Neutrophil (primary cell): Measurements from ENCODE around the gene SYNCRIP.

Experiments used
- H3K27ac ChIP-seq: fragments of 200-600 bp; sonication (generic); 2 replicates; pipeline ENCODE4 v1.5.1; 2016; ENCODE audit warnings: mild to moderate bottlenecking, moderate library complexity
- H3K27me3 ChIP-seq: fragments of 200-600 bp; sonication (generic); 2 replicates; pipeline ENCODE4 v1.6.0; 2016; ENCODE audit warnings: mild to moderate bottlenecking
- H3K36me3 ChIP-seq: fragments of 200-600 bp; sonication (generic); 2 replicates; pipeline ENCODE4 v1.5.1; 2017
- H3K4me1 ChIP-seq, 2 experiments: fragments of 200-600 bp in 1 of 2; sonication (generic) in 1 of 2; 1 replicate in 1 of 2; 2 replicates in 1 of 2; pipeline versions ENCODE4 v1.5.1 to v1.6.1; 2013 to 2016; ENCODE audit warnings: low read depth in 1 of 2, low read length in 1 of 2, mild to moderate bottlenecking in 1 of 2, moderate library complexity in 1 of 2; ENCODE audit not compliant: control insufficient read depth in 1 of 2, insufficient read depth in 1 of 2
- H3K4me3 ChIP-seq, 2 experiments: fragments of 200-600 bp in 1 of 2; sonication (generic) in 1 of 2; 1 replicate in 1 of 2; 2 replicates in 1 of 2; pipeline ENCODE4 v1.5.1; 2013 to 2016; ENCODE audit warnings: low read depth in 1 of 2, low read length in 1 of 2, mild to moderate bottlenecking in 1 of 2, moderate library complexity in 1 of 2
- H3K9me3 ChIP-seq: fragments of 200-600 bp; sonication (generic); 2 replicates; pipeline ENCODE4 v1.5.1; 2016
- CTCF ChIP-seq: fragments of 200-600 bp; sonication (generic); IDR thresholded peaks from 2 replicates; pipeline ENCODE4 v1.5.1; 2016; ENCODE audit warnings: antibody characterized with exemption

Gene SYNCRIP

DNA sequence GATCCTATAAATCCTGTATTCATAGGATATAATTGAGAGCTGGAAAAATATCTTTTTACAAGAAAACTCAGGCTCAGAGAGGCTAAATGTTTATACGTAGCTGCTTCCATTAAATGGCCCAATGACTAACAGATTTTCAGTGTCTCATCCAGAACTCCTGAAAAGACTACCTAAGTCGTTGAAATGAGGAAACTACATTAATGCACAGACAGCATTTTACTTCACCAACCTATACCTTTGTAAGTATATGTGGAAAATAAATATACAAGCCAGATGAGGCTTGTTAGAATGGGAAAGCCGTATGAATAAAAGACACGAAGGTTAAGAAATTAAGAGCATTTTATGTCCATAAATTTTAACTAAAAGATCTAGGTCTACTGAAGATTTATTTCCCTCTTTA is 40.6 kb downstream of the SYNCRIP start:
- Histone ChIP-seq H3K27ac (no peak overlapping the region), H3K4me1 (no peaks in the 10 kb centered on the region), H3K27me3 (no peaks in the 10 kb centered on the region), H3K36me3 (no peaks in the 10 kb centered on the region), H3K4me3 (no peak overlapping the region), H3K9me3 (no peaks in the 10 kb centered on the region)
- TF ChIP-seq CTCF: no peak

DNA sequence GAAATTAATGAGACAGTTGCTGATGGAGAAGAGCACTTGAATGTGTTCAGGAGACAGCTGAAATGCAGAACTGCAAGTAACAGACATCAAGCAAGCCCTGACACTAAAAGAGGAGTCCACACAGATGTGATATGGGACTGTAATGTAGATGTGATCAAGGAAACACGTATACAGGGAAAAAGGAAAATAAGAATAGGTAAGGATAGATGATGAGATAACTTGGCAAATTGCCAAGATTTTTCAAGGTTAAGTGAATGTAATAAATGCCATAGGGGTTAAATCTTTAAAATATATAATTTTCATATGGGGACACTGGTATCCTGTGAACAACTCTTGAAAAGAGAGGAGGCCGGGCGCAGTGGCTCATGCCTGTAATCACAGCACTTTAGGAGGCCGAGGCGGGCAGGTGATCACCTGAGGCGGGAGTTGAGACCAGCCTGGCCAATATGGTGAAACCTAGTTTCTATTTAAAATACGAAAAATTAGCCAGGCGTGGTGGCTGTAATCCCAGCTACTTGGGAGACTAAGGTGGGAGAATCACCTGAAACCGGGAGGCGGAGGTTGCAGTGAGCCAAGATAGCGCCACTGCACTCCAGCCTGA is 41.9 kb downstream of the SYNCRIP start:
- no peaks in the 10 kb centered on the region for H3K27me3 ChIP-seq
- no peaks in the 10 kb centered on the region for H3K9me3 ChIP-seq
- H3K4me3 ChIP-seq: no peak overlapping the region
- H3K36me3 ChIP-seq: no peaks in the 10 kb centered on the region
- H3K4me1 ChIP-seq: no peaks in the 10 kb centered on the region
- no peak for TF ChIP-seq CTCF
- no peak overlapping the region for H3K27ac ChIP-seq

- Histone ChIP-seq H3K4me1 (peaks cover 29 to 31% of the 10 kb centered on the region in 2 experiments), H3K9me3 (no peaks in the 10 kb centered on the region), H3K4me3 (peak overlapping the region; percentile 86 to 94), H3K27me3 (no peaks in the 10 kb centered on the region), H3K27ac (peak overlapping the region; percentile 87), H3K36me3 (no peaks in the 10 kb centered on the region)
- no peak for TF ChIP-seq CTCF
These were observed 48.3 kb downstream of the SYNCRIP start for GRCh38 chr6:85594197-85594930.

- H3K36me3 ChIP-seq: no peaks in the 10 kb centered on the region
- no peaks in the 10 kb centered on the region for H3K9me3 ChIP-seq
- H3K27me3 ChIP-seq: no peaks in the 10 kb centered on the region
- H3K4me1 ChIP-seq: peaks cover 29 to 31% of the 10 kb centered on the region in 2 experiments
- peak; percentile 39 for TF ChIP-seq CTCF
- peak within 1 kb of the TSS; percentile 86 to 94 for H3K4me3 ChIP-seq
- H3K27ac ChIP-seq: peak within 1 kb of the TSS; percentile 87
These were observed 49.1 kb downstream of the SYNCRIP start, which contains the start of gene SNX14 for GRCh38 chr6:85593438-85594196. TSS of gene SNX14 (minus strand) at chr6:85593858. CDS start at chr6:85593718, 140 bp downstream.

DNA sequence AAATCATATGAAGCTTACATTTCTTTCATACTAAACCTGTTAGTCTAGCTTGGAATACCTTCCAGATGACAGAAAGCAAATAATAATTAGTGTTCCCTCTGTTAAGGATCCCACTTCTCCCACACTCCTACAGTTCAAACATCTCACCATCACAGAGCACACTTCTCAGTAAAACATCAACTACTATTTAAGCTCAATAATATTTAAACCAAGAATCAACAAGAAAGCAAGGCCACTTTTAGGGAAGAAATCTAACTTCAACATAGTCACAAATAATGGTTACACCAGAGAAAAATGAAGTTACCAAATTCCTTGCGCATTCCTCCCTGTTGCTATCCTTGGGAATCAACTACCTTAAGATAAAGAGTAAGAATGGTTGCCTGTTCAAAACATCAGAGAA is 50.7 kb downstream of the SYNCRIP start:
- peaks cover 29 to 31% of the 10 kb centered on the region in 2 experiments for H3K4me1 ChIP-seq
- H3K27me3 ChIP-seq: no peaks in the 10 kb centered on the region
- TF ChIP-seq CTCF: no peak
- H3K4me3 ChIP-seq: peak overlapping the region in 1 of 2 experiments; percentile 94
- no peaks in the 10 kb centered on the region for H3K36me3 ChIP-seq
- H3K27ac ChIP-seq: peak overlapping the region; percentile 87
- no peaks in the 10 kb centered on the region for H3K9me3 ChIP-seq
